ENCODE data around the gene POLR1H.

The POLR1H gene

DNA sequence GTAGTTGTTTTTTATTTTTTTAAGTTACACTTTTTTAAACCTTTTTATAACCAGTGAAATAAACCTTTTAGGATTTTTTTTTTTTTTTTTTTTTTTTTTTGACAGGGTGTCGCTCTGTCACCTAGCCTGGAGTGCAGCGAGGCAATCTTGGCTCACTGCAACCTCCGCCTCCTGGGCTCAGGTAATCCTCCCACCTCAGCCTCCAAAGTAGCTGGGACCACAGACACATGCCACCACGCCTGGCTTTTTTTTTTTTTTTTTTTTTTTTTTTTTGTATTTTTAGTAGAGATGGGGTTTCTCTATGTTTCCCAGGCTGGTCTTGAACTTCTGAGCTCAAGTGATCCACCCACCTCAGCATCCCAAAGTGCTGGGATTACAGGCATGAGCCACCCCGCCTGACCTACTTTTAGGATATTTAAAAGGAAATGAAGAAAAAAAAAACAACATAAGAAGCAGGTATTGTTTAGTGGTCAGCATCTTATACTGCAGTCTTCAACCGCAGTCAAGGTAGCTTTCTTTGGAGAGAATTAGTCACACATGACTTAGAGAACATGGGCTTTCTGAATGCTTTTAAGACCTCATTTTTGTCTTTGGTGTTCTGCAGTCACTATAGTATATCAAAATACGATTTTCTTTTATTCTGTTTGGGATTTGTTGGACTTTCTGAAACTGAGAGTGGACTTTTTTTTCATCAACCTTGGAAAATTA lies 1.6 kb downstream of the POLR1H start:
- peak; percentile 28 for DNase-seq (ENCODE audit: low read depth)

GRCh38 chr6:30063315-30063714 lies 2.2 kb downstream of the POLR1H start:
- DNase-seq (ENCODE audit: low read depth): no peak

GRCh38 chr6:30066082-30066481 lies 5.0 kb downstream of the POLR1H start:
- DNase-seq (ENCODE audit: low read depth): no peak

GRCh38 chr6:30066577-30067459 lies 5.8 kb downstream of the POLR1H start, which contains the start of gene PPP1R11:
Gene PPP1R11, plus strand, starts transcription at chr6:30067198. Its CDS starts 213 bp downstream, at chr6:30067411.
- peak; percentile 99 for DNase-seq (ENCODE audit: low read depth)

- DNase-seq (ENCODE audit: low read depth): no peak
Observed at GRCh38 chr6:30067460-30068139, 6.5 kb downstream of the POLR1H start.

GRCh38 chr6:30071081-30071818 lies 10.2 kb downstream of the POLR1H start:
- DNase-seq (ENCODE audit: low read depth): no peak

- no peak for DNase-seq (ENCODE audit: low read depth)
Observed at GRCh38 chr6:30071858-30072257, 10.8 kb downstream of the POLR1H start.

DNA sequence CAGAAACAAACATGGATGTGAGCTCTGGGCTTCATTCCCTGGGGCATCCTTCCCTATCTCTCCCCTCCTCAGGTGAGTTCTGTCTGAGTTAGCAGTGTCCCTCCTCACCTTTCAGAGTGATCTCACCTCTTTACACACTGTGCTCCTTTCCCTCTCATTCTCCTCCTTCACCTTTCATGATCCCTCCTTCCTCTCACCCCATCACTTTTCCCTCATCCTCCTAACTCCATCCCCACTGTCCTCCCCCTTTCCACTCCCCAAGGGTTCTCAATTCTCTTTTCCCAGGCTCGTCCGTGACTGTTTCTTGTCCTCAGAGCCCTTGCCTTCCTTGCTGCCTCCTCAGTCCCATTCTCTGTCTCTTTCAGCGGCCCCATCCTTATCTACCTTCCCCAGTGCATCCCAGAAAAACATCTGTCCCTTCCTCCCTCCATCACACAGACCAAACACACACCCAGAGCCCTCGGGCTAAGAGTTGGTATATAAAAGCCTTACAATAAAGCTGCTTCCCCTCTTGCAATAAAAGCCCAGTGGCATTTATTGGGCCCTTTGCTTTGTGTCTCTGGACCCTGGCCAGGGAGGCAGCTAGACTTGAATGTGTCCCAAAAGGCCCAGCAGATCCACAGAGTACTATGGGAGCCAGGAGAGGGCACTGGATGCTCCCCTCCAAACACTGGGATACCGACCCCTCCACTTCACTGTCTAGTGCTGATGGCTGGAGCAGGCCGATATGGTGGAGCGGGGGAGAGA lies 12.6 kb downstream of the POLR1H start:
- DNase-seq (ENCODE audit: low read depth): no peak

DNA sequence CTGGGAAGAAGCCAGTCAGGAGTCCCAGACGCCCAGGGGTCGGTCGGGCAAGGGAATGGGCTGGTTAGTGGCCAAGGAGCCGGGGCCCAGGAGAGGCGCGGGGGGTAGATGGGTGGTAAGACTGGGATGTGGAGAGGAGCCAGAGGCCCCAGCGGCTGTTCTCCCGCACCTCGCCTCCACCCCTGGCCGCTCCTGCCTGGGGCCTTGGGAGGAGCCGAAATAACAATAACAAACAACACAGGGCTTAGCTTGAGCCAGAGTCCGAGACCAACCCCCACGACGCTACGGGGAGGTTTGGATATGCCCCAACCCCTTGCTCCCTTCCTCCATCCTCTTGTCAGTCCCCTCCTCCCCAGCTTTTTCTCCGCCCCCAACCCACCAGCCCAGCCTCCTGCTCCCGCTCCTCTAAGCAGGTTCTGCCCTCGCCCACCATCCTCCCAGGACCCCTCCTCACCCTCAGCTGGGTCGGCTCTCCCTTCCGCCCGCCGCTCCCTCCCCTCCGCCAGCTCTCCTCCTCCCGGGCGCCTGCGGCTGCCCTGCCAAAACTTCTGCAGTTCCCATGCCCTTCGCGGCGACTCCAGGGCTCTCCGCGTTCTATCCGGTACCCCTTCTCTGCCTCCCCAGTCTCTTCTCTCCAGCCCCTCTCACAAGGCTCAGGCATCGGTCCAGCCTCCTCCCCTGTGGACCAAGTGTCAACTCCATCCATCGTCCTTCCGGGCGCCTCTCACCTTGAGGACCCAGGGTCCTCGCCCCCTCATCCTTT lies 13.4 kb downstream of the POLR1H start:
- DNase-seq (ENCODE audit: low read depth): no peak

- no peak for DNase-seq (ENCODE audit: low read depth)
Observed at GRCh38 chr6:30075094-30075789, 14.2 kb downstream of the POLR1H start, which contains the start of gene RNF39. Gene RNF39, minus strand, starts transcription at chr6:30075769. Its CDS starts 184 bp downstream, at chr6:30075585.

DNA sequence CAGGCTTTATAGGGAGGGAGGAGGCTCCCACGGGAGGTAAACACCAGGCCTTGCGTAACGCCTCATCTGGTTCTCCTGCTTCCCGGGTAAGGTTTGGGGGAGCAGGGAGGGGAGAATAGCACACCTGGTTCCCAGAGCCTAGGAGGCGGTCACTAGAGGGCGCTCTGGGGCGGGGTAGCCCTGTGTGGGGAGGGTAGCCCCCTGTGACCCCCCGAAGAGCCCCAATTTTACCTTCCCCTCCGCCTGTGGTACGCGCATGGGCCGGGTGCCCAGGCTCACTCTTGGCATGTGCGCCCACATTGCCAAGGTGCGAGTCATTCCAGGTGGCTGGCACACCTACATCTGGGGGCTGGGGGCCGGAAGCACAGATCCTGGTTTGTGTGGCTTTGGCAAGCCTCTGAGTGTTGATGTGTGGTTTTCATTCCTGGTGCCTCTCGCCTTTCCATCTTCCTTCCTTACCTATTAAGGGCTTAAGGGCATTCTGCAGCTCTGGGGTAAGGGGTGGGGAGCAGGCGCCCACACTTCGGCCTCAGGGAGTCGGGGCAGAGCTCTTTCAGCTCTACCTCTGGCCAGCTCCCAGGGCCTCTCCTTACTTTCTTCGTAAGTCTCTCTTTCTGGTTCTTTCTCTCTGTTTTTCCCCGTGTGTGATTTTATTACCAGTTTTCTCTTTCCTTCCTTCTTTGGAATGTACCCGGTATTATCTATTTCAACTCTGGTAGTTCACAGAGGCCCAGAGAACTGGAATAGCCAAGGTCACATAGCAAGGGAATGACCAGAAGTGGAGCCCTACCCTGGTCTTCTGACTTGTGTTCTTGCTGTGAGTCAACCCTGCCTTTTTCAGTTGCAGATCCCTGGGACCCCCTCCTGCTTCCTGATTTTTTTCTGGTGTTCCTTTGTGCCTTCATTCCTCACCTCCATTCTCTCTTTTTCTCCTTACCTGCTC lies 15.0 kb downstream of the POLR1H start:
- no peak for DNase-seq (ENCODE audit: low read depth)

GRCh38 chr6:30077218-30077617 lies 16.2 kb downstream of the POLR1H start:
- DNase-seq (ENCODE audit: low read depth): no peak

DNA sequence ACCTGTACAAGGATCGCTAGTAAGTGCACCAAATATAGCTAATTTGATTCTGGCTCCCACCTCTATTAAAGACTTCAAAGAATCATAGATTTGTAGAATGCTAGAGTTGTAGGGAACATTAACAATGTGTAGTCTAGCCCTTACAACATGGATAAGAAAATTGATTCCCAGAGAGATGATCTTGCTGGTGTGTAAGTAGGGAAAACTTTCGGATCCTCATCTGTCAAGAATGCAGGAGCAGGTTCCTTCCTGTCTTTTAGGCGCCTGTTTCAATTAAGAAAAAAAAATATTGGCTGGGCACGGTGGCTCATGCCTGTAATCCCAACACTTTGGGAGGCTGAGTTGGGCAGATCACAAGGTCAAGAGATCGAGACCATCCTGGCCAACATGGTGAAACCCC lies 26.8 kb downstream of the POLR1H start:
- no peak for DNase-seq (ENCODE audit: low read depth)

DNA sequence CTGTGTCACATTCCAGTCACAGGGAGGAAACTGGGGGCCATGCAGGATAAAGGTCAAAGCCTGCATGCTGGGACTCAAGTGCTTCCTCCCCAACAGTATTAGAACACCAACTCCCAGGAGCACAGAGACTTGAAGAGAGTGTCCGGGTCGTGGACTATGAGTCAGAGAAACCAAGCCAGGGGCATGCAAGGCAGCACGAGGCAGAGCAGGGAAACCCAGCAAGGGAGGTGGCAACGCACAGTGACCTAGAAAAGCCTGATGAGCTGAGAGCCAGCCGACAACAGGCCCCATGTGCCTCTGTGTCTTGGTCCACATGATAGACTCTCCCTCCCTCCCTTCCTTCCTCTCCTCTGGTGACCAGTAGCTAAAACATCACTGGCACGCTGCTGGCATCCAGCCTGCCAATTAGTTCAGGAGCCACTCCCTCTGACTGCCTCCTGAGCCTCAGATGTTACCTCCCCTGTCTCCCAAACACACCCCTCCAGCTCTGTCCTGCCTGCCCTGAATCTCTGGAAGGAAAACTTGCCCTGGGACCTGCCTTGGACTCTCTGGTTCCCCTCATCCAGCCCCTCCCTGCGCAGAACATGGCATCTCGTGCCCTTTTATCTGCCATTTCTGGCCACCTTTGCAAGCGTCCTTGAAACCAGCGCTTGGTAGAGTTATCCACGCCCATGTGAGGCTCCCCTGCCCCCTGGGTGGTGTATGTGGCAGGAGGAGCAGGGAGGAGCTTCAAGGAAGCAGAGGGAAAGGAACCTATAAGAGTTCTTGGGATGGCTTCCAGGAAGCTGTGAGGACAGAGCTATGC lies 30.7 kb downstream of the POLR1H start:
- peak; percentile 58 for DNase-seq (ENCODE audit: low read depth)

DNA sequence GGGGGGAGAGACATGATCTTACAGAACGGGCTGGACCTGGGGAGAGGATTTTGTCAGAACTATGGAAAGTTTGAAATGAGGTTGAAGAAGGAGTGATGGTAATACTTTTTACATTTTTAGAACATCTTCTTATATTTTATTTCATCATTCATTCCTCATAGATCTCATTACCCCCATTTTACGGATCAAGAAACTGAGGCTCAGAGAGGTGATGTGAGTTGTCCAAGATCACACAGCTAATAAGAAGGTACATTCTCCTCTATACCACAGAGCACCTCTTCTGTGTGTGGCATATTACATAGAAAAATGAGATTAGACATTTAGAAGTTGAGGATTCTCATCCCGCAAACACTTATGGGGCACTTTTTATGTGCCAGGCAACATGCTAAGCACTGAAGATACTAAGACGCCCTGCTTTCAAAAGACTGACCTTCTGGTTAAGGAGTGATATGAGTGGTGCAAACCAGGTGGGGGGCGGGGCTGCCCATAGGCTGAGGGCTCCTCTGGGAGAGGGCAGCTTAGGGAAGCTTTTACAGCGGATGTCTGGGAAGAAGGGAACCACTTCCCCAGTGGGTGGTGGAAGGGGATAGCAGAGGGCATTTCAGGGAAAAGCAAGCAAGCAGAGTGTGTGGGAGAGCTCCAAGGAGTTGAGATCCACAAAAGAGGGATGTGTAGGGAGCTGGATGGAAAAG lies 31.9 kb downstream of the POLR1H start:
- no peak for DNase-seq (ENCODE audit: low read depth)

GRCh38 chr6:30093951-30094661 lies 33.0 kb downstream of the POLR1H start:
- no peak for DNase-seq (ENCODE audit: low read depth)

Data from ELR (cell line).